Choroid plexus epithelial cell (primary cell): ENCODE measurements around the gene SDHAF1.
"Not testable (repeated sequence)": the region's sequence is repeated elsewhere in the genome, so short reads cannot be mapped to it uniquely, and the experiment has no call there.

Experiments
- DNase-seq: peaks from one replicate; pipeline ENCODE4 v3.0.0-alpha.2; 2010; ENCODE audit warnings: low read depth
- H3K4me3 ChIP-seq: 2 replicates; pipeline ENCODE4 v1.5.1; 2011; ENCODE audit warnings: low read depth, mild to moderate bottlenecking, control low read depth, low read length, moderate library complexity
- TF ChIP-seq, protein P1 (sequence below): conservative IDR thresholded peaks from 2 replicates; pipeline ENCODE4 v1.5.1; 2011; ENCODE audit warnings: low read depth, mild to moderate bottlenecking, control low read depth, inconsistent platforms, low read length, moderate library complexity

SDHAF1 gene

DNA sequence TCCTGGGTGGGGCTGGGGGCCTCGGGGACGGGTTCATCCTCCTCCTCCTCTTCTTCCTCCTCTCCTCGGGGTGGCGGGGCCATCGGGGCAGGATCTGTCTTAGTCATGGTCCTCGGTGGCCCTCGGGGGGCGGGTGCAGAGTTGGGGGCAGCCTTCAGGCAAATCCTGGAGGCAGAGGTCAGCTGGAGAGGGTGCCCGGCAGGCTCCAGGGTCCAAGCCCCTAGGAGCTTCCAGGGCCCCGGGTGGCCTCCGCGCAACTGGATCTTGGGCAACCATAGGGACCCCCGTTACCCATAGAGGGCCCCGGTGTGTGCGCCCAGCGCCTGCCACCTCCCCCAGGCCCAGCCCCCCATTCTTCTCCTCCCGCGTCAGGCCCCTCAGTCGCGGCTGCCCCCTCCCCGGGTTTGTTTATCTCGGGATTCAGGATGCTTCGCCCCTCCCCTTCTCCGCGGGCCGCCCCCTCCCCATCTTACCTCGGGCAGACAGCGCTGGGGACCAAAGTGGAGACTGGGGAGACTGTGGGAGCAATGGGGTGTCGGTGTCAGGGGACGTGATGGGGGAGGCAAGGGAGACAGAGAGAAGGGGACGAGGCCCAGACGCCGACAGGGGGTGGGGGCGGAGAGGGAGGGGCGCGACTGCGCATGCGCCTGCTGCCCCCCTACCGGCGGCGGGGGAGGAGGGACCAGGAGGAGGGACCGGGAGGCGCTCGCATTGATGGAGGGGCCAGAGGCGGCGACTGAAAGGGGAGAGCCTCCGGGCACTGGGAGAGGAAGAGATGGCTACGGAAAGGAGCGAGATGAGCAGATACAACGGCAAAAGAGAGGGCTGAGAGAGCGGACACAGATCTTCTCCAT is 37.5 kb downstream of the SDHAF1 start, which contains the start of gene CLIP3:
TSS of gene CLIP3 (minus strand) at position 623 of the 854 bp plus-strand sequence. CDS start at position 107, 516 bp downstream.
- DNase-seq: peak; percentile 71
- TF ChIP-seq, protein P1, sequence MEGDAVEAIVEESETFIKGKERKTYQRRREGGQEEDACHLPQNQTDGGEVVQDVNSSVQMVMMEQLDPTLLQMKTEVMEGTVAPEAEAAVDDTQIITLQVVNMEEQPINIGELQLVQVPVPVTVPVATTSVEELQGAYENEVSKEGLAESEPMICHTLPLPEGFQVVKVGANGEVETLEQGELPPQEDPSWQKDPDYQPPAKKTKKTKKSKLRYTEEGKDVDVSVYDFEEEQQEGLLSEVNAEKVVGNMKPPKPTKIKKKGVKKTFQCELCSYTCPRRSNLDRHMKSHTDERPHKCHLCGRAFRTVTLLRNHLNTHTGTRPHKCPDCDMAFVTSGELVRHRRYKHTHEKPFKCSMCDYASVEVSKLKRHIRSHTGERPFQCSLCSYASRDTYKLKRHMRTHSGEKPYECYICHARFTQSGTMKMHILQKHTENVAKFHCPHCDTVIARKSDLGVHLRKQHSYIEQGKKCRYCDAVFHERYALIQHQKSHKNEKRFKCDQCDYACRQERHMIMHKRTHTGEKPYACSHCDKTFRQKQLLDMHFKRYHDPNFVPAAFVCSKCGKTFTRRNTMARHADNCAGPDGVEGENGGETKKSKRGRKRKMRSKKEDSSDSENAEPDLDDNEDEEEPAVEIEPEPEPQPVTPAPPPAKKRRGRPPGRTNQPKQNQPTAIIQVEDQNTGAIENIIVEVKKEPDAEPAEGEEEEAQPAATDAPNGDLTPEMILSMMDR: peak; percentile 11
- H3K4me3 ChIP-seq: peak within 1 kb of the TSS; percentile 89

DNA sequence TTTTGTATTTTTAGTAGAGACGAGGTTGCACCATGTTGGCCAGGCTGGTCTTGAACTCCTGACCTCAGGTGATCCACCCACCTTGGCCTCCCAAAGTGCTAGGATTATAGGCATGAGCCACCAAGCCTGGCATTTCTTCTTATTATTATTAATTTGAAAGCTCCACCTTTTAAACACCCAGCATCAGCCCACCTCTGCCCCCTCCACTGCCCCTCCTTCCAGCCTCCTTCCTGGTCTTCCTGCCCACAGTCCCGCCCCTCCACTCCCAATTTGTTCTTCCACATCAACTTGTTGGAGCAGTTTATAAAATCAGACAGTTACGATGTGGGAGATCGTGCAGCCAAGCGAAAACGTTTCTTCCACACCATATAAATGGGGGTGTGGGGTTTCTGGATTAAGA is 45.5 kb downstream of the SDHAF1 start:
- TF ChIP-seq, protein P1: no peak
- no peak overlapping the region for H3K4me3 ChIP-seq
- DNase-seq: no peak

DNA sequence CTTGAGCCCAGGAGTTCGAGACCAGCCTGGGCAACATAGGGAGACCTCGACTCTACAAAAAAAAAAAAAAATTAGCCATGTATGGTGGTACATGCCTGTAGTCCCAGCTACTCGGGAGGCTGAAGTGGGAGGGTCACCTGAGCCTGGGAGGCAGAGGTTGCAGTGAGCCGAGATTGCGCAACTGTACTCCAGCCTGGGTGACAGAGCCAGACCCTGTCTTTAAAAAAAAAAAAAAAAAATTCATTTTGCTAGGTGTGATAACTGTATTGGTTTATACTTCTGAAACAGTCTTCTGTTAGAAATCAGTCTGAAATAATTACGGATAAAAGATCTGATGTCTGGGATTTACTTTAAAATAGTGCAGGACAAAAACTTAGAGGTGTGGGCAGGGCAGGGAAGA is 46.1 kb downstream of the SDHAF1 start:
- not testable (repeated sequence) for H3K4me3 ChIP-seq, DNase-seq

DNA sequence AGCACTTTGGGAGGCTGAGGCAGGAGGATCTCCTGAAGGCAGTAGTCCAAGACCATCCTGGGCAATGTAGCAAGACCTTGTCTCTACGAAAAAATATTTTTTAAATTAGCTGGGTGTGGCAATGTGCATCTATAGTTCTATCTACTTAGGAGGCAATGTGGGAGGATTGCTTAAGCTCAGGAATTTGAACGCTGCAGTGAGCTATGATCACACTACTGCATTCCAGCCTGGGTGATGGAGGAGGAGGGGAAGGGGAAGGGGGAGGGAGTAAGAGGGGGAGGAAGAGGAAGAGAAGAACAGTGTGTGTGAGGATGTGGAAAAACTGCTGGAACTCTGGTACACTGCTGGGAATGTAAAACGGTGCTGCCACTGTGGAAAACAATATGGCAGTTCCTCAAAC is 46.8 kb downstream of the SDHAF1 start:
- TF ChIP-seq, protein P1: no peak
- peak; percentile 94 for DNase-seq
- no peak overlapping the region for H3K4me3 ChIP-seq

DNA sequence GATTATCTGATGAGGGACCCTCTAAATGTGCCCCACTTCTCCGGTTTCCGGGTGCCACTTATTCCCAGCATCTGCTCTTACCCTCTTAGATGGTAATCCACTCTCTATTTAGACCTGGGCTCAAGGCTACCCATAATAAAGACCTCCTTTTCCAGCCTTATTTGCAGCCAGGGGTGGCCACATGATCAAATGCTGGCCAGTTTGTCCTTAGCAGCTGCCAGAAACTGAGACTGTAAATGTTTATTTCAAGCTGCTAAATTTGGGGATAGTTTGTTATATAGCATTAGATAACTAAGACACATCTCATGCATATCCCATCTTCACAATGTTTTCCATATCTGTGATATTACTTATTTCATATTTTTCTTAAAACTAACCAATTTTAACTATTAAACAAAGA is 49.0 kb downstream of the SDHAF1 start:
- no peak overlapping the region for H3K4me3 ChIP-seq
- no peak for DNase-seq
- TF ChIP-seq, protein P1: no peak
